Activated T-cell treated with anti-CD3 and anti-CD28 coated beads, Interleukin-2, amount 50 U/mL, for 4 hours (primary cell): Measurements from ENCODE around the gene EIF4B. TPM values are rescaled to one million over a fixed set of nuclear protein-coding genes. Genes with fewer than 3 reads are reported as not detected.
"Not testable (repeated sequence)": the region's sequence is repeated elsewhere in the genome, so short reads cannot be mapped to it uniquely, and the experiment has no call there.

Source experiments
- ATAC-seq, 2 donors: fragments of 200-7000 bp; cut with Tn5 transposase; one replicate each; pipeline ENCODE4 v1.10.0; 2021
- DNase-seq: peaks from one replicate; pipeline ENCODE4 v3.0.0-alpha.2; 2020
- H3K27me3 Mint-ChIP-seq: one replicate; pipeline ENCODE4 v1.8.0; 2021; ENCODE audit warnings: low read depth, mixed read lengths
- H3K36me3 Mint-ChIP-seq: one replicate; pipeline ENCODE4 v1.8.0; 2022; ENCODE audit warnings: mixed read lengths; ENCODE audit not compliant: insufficient read depth
- H3K4me1 Mint-ChIP-seq: one replicate; pipeline ENCODE4 v1.8.0; 2021; ENCODE audit warnings: low read depth, mixed read lengths
- H3K4me3 Mint-ChIP-seq: one replicate; pipeline ENCODE4 v1.8.0; 2021; ENCODE audit warnings: mild to moderate bottlenecking, moderate library complexity, mixed read lengths
- H3K9me3 Mint-ChIP-seq: one replicate; pipeline ENCODE4 v1.8.0; 2021; ENCODE audit warnings: mixed read lengths
- total RNA-seq, 3 donors: library from RNA; stranded (reverse); gene quantifications; one replicate each; pipeline ENCODE4 v1.2.1, GENCODE V29; 2021

The EIF4B gene
- total RNA-seq, 3 donors from 2014 or later, result 617 to 659 (median 632) TPM

- H3K9me3 Mint-ChIP-seq, result no peaks in the 10 kb centered on the region
- no peaks in the 10 kb centered on the region for H3K27me3 Mint-ChIP-seq
- no peak for ATAC-seq
- H3K36me3 Mint-ChIP-seq, result peaks cover 39% of the 10 kb centered on the region
- peaks cover 70% of the 10 kb centered on the region for H3K4me1 Mint-ChIP-seq
- DNase-seq, result no peak
- no peak overlapping the region for H3K4me3 Mint-ChIP-seq
Measured at GRCh38 chr12:53011889-53012288, 5.6 kb downstream of the EIF4B start.

- H3K4me3 Mint-ChIP-seq, result no peak overlapping the region
- no peaks in the 10 kb centered on the region for H3K27me3 Mint-ChIP-seq
- H3K36me3 Mint-ChIP-seq, result peaks cover 41% of the 10 kb centered on the region
- ATAC-seq (no peak), DNase-seq (no peak)
- H3K9me3 Mint-ChIP-seq, result no peaks in the 10 kb centered on the region
- H3K4me1 Mint-ChIP-seq, result peaks cover 62% of the 10 kb centered on the region
Measured at GRCh38 chr12:53012928-53013327, 6.7 kb downstream of the EIF4B start.

- DNase-seq (no peak), ATAC-seq (peak in 1 of 2 donors; percentile 58)
- H3K27me3 Mint-ChIP-seq, result no peaks in the 10 kb centered on the region
- peaks cover 47% of the 10 kb centered on the region for H3K4me1 Mint-ChIP-seq
- no peak overlapping the region for H3K4me3 Mint-ChIP-seq
- H3K36me3 Mint-ChIP-seq, result peaks cover 45% of the 10 kb centered on the region
- no peaks in the 10 kb centered on the region for H3K9me3 Mint-ChIP-seq
Measured at GRCh38 chr12:53014709-53015108, 8.5 kb downstream of the EIF4B start.

GRCh38 chr12:53025250-53025649 is 19.0 kb downstream of the EIF4B start:
- no peaks in the 10 kb centered on the region for H3K9me3 Mint-ChIP-seq
- H3K36me3 Mint-ChIP-seq, result peaks cover 31% of the 10 kb centered on the region
- no peak overlapping the region for H3K4me3 Mint-ChIP-seq
- ATAC-seq, result no peak
- peaks cover 5% of the 10 kb centered on the region for H3K4me1 Mint-ChIP-seq
- DNase-seq, result no peak
- H3K27me3 Mint-ChIP-seq, result no peaks in the 10 kb centered on the region

GRCh38 chr12:53027014-53027413 is 20.8 kb downstream of the EIF4B start:
- H3K27me3 Mint-ChIP-seq, DNase-seq, H3K9me3 Mint-ChIP-seq, ATAC-seq, H3K4me3 Mint-ChIP-seq, H3K4me1 Mint-ChIP-seq: not testable (repeated sequence)
- H3K36me3 Mint-ChIP-seq, result peaks cover 34% of the 10 kb centered on the region

GRCh38 chr12:53031616-53032015 is 25.4 kb downstream of the EIF4B start:
- H3K27me3 Mint-ChIP-seq, result no peaks in the 10 kb centered on the region
- DNase-seq (no peak), ATAC-seq (no peak)
- H3K4me1 Mint-ChIP-seq, result peaks cover 2% of the 10 kb centered on the region
- H3K4me3 Mint-ChIP-seq, result no peak overlapping the region
- peaks cover 36% of the 10 kb centered on the region for H3K36me3 Mint-ChIP-seq
- H3K9me3 Mint-ChIP-seq, result no peaks in the 10 kb centered on the region

DNA sequence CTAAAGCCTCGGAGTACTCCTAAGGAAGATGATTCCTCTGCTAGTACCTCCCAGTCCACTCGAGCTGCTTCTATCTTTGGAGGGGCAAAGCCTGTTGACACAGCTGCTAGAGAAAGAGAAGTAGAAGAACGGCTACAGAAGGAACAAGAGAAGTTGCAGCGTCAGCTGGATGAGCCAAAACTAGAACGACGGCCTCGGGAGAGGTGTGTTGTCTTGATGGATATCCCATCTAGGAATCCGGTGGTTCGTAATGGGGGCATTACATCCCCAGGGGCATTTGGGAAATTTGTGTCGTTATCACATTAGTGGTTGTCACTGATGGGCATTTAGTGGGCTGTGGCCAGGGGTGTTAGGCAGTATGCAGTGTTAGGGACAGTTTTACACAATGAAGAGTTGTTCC is 27.6 kb downstream of the EIF4B start:
- not testable (repeated sequence) for H3K4me3 Mint-ChIP-seq

GRCh38 chr12:53034459-53034858 is 28.2 kb downstream of the EIF4B start:
- DNase-seq (no peak), ATAC-seq (no peak)
- H3K27me3 Mint-ChIP-seq, result no peaks in the 10 kb centered on the region
- H3K36me3 Mint-ChIP-seq, result peaks cover 48% of the 10 kb centered on the region
- no peak overlapping the region for H3K4me3 Mint-ChIP-seq
- peaks cover 14% of the 10 kb centered on the region for H3K4me1 Mint-ChIP-seq
- H3K9me3 Mint-ChIP-seq, result no peaks in the 10 kb centered on the region

More for the DNA sequence above, 27.6 kb downstream of the EIF4B start:
- H3K27me3 Mint-ChIP-seq, DNase-seq, ATAC-seq, H3K9me3 Mint-ChIP-seq: not testable (repeated sequence)
- Mint-ChIP-seq H3K4me1 (peaks cover 10% of the 10 kb centered on the region), H3K36me3 (peaks cover 43% of the 10 kb centered on the region)

DNA sequence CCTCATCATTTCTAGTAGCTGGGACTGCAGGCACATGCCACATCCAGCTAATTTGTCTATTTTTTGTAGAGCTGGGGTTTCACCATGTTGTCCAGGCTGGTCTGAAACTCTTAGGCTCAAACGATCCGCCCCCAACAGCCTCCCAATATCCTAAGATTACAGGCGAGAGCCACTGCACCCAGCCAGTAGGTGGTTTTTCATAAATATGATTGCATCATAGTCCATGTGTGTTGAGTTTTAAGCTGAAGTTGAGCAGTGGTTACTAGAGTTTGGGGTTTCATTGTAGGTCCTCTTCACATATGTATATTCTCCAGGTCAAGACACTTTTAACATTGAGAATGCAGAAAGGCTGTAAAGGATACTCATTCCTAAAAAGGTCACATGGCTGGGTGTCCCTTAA is 30.5 kb downstream of the EIF4B start:
- Mint-ChIP-seq H3K4me3 (no peak overlapping the region), H3K9me3 (no peaks in the 10 kb centered on the region), H3K36me3 (peaks cover 52% of the 10 kb centered on the region), H3K27me3 (no peaks in the 10 kb centered on the region), H3K4me1 (peaks cover 14% of the 10 kb centered on the region)
- no peak for ATAC-seq
- DNase-seq, result no peak

GRCh38 chr12:53039851-53040250 is 33.6 kb downstream of the EIF4B start:
- Mint-ChIP-seq H3K36me3 (peaks cover 42% of the 10 kb centered on the region), H3K4me3 (no peak overlapping the region), H3K27me3 (no peaks in the 10 kb centered on the region), H3K4me1 (peaks cover 14% of the 10 kb centered on the region), H3K9me3 (no peaks in the 10 kb centered on the region)
- ATAC-seq (no peak), DNase-seq (no peak)

- H3K9me3 Mint-ChIP-seq, result no peaks in the 10 kb centered on the region
- H3K4me3 Mint-ChIP-seq, result no peak overlapping the region
- ATAC-seq (no peak), DNase-seq (no peak)
- H3K27me3 Mint-ChIP-seq, result no peaks in the 10 kb centered on the region
- H3K4me1 Mint-ChIP-seq, result peaks cover 25% of the 10 kb centered on the region
- H3K36me3 Mint-ChIP-seq, result peaks cover 27% of the 10 kb centered on the region
Measured at GRCh38 chr12:53042607-53043454, 36.6 kb downstream of the EIF4B start.

GRCh38 chr12:53044052-53044581 is 37.9 kb downstream of the EIF4B start:
- ATAC-seq (no peak), DNase-seq (no peak)
- Mint-ChIP-seq H3K9me3 (no peaks in the 10 kb centered on the region), H3K4me3 (no peak overlapping the region), H3K27me3 (no peaks in the 10 kb centered on the region), H3K4me1 (peaks cover 15% of the 10 kb centered on the region), H3K36me3 (peaks cover 17% of the 10 kb centered on the region)

DNA sequence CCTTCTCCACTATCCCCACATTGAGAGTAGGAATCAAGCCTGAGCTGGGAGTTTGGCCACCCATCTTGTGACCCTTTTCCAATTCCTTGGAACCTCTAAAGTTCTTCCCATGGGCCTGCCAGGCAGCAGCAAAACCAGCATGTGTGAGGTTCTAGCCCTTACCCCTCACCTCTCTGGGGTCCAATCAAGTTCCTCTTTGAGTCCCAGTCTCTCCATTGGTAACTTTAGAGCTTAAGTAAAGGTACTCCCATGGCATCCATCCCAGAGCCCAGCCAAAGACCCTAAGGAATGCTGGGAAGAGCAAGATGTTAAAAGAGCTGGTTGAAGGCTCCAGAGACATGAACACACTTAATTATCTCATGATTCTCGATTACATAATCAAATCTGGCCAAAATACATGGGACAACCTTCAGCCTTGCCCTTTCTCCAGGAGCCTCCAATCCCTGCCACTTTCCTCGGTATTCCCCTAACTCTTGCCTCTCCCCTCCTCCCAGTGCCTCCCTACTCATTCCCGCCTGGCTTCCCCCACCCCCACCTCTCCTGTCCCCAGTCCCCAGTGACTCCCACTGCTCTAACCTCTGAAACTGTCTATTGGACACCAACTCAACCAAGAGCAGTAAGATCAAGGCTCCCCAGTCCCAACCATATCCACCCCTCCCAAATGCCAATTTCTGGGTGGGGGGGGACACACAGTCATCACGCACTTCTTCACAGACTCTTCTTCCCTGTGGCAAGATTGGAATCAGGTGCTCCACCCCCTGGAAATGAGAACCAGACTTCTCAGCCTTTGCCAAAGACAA is 38.8 kb downstream of the EIF4B start:
- H3K4me3 Mint-ChIP-seq, result peak overlapping the region; percentile 29
- H3K36me3 Mint-ChIP-seq, result peaks cover 11% of the 10 kb centered on the region
- H3K4me1 Mint-ChIP-seq, result peaks cover 16% of the 10 kb centered on the region
- no peak for ATAC-seq
- no peaks in the 10 kb centered on the region for H3K27me3 Mint-ChIP-seq
- H3K9me3 Mint-ChIP-seq, result no peaks in the 10 kb centered on the region
- no peak for DNase-seq

GRCh38 chr12:53045696-53046045 is 39.4 kb downstream of the EIF4B start:
- H3K4me1 Mint-ChIP-seq, result peaks cover 16% of the 10 kb centered on the region
- DNase-seq (no peak), ATAC-seq (no peak)
- H3K9me3 Mint-ChIP-seq, result no peaks in the 10 kb centered on the region
- H3K36me3 Mint-ChIP-seq, result peaks cover 7% of the 10 kb centered on the region
- peak overlapping the region; percentile 90 for H3K4me3 Mint-ChIP-seq
- no peaks in the 10 kb centered on the region for H3K27me3 Mint-ChIP-seq
